ENCODE results near the gene FOXD4L1.
"Not testable (repeated sequence)": the region's sequence is repeated elsewhere in the genome, so short reads cannot be mapped to it uniquely, and the experiment has no call there.

GRCh38 chr2:113528904-113529303 lies 30.4 kb downstream of the FOXD4L1 start:
- TF ChIP-seq EZH2 (IDR thresholded peaks at IDR 0.05); POLR2AphosphoS5 (IDR thresholded peaks at IDR 0.05; ENCODE audit: borderline replicate concordance, low read depth, low read length): not testable (repeated sequence)

Data from SK-N-MC (cell line).